Neural crest cell (in vitro differentiated cells): ENCODE results near the gene NTSR2. TPM values are rescaled to one million over a fixed set of nuclear protein-coding genes. Genes with fewer than 3 reads are reported as not detected.

Experiments used
- DNase-seq: peaks from one replicate; pipeline ENCODE4 v3.0.0; 2021; ENCODE audit warnings: low read depth, mixed read lengths, low spot score
- H3K27ac Mint-ChIP-seq: one replicate; pipeline ENCODE4 v1.8.0; 2021; ENCODE audit warnings: mild to moderate bottlenecking, mixed read lengths; ENCODE audit not compliant: unreplicated experiment
- H3K27me3 Mint-ChIP-seq: 2 replicates; pipeline ENCODE4 v1.8.0; 2021; ENCODE audit warnings: low read depth, mild to moderate bottlenecking, mixed read lengths
- H3K36me3 Mint-ChIP-seq: 2 replicates; pipeline ENCODE4 v1.8.0; 2021; ENCODE audit warnings: low read depth, mild to moderate bottlenecking, mixed read lengths
- H3K4me1 Mint-ChIP-seq: 2 replicates; pipeline ENCODE4 v1.8.0; 2021; ENCODE audit warnings: mixed read lengths
- H3K4me3 Mint-ChIP-seq: one replicate; pipeline ENCODE4 v1.8.0; 2021; ENCODE audit warnings: mild to moderate bottlenecking, mixed read lengths
- H3K9me3 Mint-ChIP-seq: 2 replicates; pipeline ENCODE4 v1.8.0; 2021; ENCODE audit warnings: mixed read lengths
- total RNA-seq: library from RNA; stranded (reverse); gene quantifications from 2 replicates; pipeline ENCODE4 v1.2.1, GENCODE V29; 2021
- TF ChIP-seq, protein P1 (sequence below): fragments of 200-600 bp; sonication (generic); conservative IDR thresholded peaks from 2 replicates; pipeline ENCODE4 v1.5.0; 2021; ENCODE audit warnings: antibody characterized with exemption, mild to moderate bottlenecking

Gene NTSR2
- total RNA-seq, 1 donor from 2014 or later: not detected

DNA sequence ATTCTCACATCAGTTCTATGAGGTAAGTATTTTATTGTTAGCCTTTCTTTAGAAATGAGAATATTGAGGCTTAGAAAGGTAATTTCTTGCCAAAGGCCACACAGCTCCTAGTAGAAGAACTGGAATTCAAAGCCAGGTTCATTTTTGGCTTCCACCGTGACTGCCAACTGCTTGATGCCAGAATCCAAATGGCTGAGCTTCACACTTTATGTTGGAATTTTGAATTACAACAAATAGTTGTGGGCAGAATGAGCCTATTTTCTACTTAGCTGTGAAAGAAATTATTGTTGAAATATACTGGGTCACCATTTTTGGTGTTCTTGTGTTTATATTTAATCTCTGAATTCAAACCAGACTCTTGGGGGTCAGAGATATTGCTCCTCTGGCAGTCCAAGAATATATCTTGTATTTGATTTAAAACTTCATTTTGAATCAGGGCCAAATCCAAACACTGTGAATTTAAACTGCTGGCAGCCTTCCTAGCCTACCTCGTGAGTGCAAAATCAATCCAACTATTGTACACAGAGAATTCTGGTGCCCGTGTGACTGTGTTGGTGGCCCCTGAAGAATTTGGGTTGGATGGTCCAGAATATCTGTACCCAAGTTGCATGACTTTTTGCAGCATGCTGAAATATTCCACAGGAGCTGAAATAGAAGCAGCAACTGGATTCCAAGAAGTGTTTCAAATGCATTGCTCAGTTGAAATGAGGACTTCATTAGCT is 40.8 kb upstream of the NTSR2 start:
- Mint-ChIP-seq H3K4me3 (no peak overlapping the region), H3K27ac (no peak overlapping the region), H3K9me3 (no peaks in the 10 kb centered on the region), H3K4me1 (no peaks in the 10 kb centered on the region), H3K36me3 (no peaks in the 10 kb centered on the region), H3K27me3 (no peaks in the 10 kb centered on the region)
- no peak for DNase-seq
- TF ChIP-seq, protein P1, sequence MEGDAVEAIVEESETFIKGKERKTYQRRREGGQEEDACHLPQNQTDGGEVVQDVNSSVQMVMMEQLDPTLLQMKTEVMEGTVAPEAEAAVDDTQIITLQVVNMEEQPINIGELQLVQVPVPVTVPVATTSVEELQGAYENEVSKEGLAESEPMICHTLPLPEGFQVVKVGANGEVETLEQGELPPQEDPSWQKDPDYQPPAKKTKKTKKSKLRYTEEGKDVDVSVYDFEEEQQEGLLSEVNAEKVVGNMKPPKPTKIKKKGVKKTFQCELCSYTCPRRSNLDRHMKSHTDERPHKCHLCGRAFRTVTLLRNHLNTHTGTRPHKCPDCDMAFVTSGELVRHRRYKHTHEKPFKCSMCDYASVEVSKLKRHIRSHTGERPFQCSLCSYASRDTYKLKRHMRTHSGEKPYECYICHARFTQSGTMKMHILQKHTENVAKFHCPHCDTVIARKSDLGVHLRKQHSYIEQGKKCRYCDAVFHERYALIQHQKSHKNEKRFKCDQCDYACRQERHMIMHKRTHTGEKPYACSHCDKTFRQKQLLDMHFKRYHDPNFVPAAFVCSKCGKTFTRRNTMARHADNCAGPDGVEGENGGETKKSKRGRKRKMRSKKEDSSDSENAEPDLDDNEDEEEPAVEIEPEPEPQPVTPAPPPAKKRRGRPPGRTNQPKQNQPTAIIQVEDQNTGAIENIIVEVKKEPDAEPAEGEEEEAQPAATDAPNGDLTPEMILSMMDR: no peak

DNA sequence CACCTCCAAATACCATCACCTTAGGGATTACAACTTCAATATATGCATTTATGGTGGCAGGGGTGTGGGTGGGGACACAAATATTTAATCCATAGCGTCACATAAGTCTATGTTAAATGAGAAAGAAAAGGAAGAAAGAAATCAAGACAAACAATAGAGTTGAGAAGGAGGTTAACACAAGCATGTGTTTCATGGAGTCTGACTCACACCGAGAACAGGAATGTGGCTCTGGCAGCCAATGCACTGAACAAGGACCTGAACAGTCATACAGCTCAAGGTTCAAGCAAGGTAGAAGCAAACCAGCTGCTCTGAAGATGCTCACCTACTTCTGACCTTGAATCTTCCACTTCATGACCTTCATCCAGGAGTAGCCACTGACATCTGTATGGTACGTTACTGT is 40.2 kb upstream of the NTSR2 start:
- no peak for DNase-seq
- Mint-ChIP-seq H3K27me3 (no peaks in the 10 kb centered on the region), H3K9me3 (peaks cover 5% of the 10 kb centered on the region), H3K27ac (no peak overlapping the region), H3K4me3 (no peak overlapping the region), H3K4me1 (no peaks in the 10 kb centered on the region), H3K36me3 (peaks cover 4% of the 10 kb centered on the region)
- TF ChIP-seq, protein P1: no peak

DNA sequence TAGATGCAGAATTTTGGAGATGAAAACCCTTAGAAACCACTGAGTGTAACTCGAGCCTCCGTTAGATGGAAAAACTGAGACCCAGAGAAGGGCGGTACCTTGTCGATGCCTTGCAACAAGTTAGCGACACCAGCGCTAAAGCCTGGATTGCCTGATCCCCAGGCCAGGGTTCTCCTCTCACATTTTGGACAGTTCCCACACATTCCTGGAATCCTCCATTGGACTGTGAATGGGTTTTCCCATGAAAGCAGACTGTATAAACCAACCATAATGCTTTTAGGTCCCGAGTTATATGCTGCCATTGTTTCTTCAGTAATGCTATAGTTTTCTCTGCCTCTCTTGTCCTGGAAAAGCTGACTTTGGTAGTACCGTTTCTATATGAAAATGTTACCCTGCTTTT is 39.3 kb upstream of the NTSR2 start:
- Mint-ChIP-seq H3K4me3 (no peak overlapping the region), H3K27ac (no peak overlapping the region), H3K4me1 (no peaks in the 10 kb centered on the region), H3K27me3 (no peaks in the 10 kb centered on the region), H3K9me3 (peaks cover 5% of the 10 kb centered on the region), H3K36me3 (peaks cover 4% of the 10 kb centered on the region)
- TF ChIP-seq, protein P1: no peak
- no peak for DNase-seq

DNA sequence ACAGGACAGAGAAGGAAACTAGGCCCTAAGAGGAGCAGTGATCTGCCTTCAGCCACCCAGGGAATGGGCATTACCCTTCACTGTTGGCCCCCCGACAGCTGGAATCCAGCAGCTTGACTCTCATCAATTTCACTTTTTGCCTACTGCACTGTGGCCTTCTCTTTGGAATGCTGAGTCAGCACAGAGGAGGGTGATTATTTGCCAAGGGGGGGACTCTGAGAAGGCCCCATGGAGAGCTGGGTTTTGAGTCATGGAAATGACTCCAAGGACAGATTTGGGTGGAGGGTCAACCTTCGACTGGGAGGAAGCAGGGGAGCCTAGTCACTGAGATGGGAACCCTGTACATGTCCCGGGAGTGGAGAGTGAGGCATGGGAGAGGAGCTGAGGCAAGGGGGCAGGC is 38.1 kb upstream of the NTSR2 start:
- Mint-ChIP-seq H3K36me3 (peaks cover 4% of the 10 kb centered on the region), H3K9me3 (peaks cover 5% of the 10 kb centered on the region), H3K4me3 (no peak overlapping the region), H3K27ac (no peak overlapping the region), H3K27me3 (no peaks in the 10 kb centered on the region), H3K4me1 (no peaks in the 10 kb centered on the region)
- TF ChIP-seq, protein P1: no peak
- DNase-seq: no peak

DNA sequence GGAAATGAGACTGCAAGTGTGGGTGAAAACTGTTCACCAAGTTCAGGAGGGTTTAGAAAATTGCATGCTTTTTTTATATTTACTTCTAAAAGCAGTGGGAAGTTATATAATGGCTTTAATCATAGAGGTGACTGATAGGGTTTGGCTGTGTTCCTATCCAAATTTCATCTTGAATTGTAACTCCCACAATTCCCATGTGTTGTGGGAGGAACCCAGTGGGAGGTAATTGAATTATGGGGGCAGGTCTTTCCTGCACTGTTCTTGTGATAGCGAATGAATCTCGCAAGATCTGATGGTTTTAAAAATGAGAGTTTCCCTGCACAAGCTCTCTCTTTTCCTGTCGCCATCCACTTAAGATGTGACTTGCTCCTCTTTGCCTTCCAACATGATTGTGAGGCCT is 35.7 kb upstream of the NTSR2 start:
- no peaks in the 10 kb centered on the region for H3K4me1 Mint-ChIP-seq
- DNase-seq: no peak
- no peak overlapping the region for H3K27ac Mint-ChIP-seq
- no peaks in the 10 kb centered on the region for H3K27me3 Mint-ChIP-seq
- TF ChIP-seq, protein P1: no peak
- peaks cover 4% of the 10 kb centered on the region for H3K36me3 Mint-ChIP-seq
- peaks cover 5% of the 10 kb centered on the region for H3K9me3 Mint-ChIP-seq
- H3K4me3 Mint-ChIP-seq: no peak overlapping the region
